Stimulated activated CD8-positive, alpha-beta memory T cell treated with anti-CD3 and anti-CD28 coated beads, Interleukin-15, amount 100 ng/mL, for 4 hours (primary cell): ENCODE measurements around the gene RAP2B.
A peak's percentile ranks its signal among the peaks of the same experiment; 100 is the strongest.
"Not testable (repeated sequence)": the region's sequence is repeated elsewhere in the genome, so short reads cannot be mapped to it uniquely, and the experiment has no call there.

Experiments
- DNase-seq, 2 donors: peaks; one replicate each; pipeline ENCODE4 v3.0.0-alpha.2; 2020; ENCODE audit warnings: low read depth in 2 of 2

The RAP2B gene

GRCh38 chr3:153161714-153162512, at the start of gene RAP2B:
TSS of gene RAP2B (plus strand) at chr3:153162226. CDS start at chr3:153162694, 468 bp downstream.
- DNase-seq: peak; percentile 86 to 89

DNA sequence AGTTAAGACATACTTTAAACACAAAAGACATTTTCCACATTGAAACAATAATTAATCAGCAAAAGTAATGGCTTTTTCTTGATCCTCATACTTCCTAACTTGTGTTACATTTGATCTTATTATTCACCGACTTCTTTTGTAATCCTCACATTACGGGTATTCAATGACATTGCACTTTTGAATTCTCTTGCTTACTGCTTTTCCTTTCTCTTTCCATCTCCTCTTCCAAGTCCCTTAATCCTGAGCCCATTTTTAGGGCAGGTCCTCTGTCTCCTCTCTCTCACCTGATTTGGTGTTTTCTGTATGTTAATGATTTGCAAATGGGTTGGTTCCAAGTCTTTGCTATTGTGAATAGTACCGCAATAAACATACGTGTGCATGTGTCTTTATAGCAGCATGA, 48.5 kb upstream of the RAP2B start:
- no peak for DNase-seq

- not testable (repeated sequence) for DNase-seq
These were observed 47.8 kb upstream of the RAP2B start for GRCh38 chr3:153114270-153114669.

DNA sequence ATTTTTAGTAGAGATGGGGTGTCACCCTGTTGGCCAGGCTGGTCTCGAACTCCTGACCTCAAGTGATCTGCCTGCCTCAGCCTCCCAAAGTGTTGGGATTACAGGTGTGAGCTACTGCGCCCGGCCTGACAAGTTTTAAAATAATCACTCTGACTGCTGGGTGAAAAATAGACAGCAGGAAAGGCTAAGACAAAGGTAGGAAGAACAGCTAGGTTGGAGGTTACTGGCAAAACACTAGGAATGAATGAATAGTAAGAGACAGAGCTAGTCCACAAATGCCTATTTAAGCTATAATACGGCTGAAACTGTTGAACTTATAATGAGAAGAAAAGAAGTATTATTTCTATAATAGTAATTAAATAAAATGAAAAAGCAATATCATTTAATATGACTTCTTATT, 46.7 kb upstream of the RAP2B start:
- DNase-seq: no peak

DNA sequence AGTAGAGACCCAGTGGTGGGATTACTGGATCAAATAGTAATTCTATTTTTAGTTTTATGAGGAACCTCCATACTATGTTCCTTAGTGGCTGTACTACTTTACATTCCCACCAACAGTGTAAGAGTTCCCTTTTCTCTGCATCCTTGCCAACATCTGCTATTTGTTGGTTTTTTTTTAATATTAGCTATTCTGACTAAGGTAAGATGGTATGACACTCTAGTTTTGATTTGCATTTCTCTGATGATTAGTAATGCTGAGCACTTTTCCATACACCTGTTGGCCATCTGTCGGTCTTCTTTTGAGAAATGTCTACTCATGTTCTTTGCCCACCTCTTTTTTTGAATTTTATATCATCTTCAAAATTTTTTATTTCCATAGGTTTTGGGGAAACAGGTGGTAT, 34.2 kb upstream of the RAP2B start:
- no peak for DNase-seq

GRCh38 chr3:153129426-153129825, 32.6 kb upstream of the RAP2B start:
- no peak for DNase-seq

DNA sequence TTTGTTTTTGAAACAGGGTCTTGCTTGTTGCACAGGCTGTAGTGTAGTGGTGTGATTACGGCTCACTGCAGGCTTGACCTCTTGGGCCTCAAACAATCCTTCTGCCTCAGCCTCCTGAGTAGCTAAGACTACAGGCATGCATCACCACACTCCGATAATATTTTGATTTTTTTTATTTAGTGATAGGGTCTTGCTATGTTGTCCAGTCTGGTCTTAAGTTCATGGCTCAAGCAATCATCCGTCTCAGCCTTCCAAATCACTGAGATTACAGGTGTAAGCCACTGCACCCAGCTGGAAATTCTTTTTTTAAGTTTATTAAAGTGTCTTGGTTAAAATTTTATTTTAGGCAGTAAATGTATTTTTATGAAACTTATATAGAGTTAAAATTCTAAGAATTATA, 32.2 kb upstream of the RAP2B start:
- no peak for DNase-seq

GRCh38 chr3:153130312-153130977, 31.6 kb upstream of the RAP2B start:
- no peak for DNase-seq

GRCh38 chr3:153137626-153138025, 24.4 kb upstream of the RAP2B start:
- DNase-seq: no peak

DNA sequence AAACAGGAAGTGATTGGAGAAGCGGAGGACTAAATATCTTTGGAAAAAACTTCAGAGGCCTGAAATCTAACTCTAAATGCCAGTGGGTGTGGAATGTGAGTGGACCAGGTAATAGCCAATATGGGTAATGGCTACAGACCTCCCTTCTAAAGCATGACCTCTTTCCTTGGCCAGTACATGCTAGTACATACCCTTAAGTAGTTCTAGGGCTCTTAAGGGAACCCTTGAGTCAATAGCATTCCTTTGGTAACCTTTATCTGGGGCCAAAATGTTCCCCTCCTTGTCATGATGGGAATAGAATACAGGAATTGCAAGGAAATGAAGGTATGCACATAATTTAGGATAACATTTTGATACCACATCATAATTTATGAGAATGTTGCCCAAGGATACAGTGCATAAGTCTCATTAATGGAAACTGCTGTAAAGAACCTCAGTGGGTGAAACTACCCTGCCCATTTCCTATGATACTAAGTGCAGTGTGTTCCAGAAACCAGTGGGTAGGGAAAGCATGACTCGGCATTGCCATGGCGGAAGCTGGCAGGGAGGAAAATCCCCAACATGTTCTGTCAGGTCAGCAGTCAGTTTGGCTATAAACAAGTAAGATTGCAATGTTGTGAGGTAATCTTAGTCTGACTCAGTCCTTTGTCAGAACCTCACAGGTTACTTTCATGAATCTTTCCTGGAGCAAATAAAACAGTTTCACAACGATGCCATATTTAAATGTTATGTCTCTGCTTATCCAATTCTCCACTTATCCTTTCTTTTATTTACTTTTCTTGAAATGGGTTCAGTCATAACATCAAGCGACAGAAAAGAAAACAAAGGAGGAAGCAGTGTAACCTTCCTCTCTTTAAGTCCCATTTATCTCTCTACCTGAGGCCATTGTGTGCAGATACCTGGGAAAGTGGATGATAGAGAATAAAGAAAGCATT, 23.5 kb upstream of the RAP2B start:
- no peak for DNase-seq

GRCh38 chr3:153142961-153143360, 19.1 kb upstream of the RAP2B start:
- no peak for DNase-seq

GRCh38 chr3:153144071-153144470, 18.0 kb upstream of the RAP2B start:
- DNase-seq: no peak

DNA sequence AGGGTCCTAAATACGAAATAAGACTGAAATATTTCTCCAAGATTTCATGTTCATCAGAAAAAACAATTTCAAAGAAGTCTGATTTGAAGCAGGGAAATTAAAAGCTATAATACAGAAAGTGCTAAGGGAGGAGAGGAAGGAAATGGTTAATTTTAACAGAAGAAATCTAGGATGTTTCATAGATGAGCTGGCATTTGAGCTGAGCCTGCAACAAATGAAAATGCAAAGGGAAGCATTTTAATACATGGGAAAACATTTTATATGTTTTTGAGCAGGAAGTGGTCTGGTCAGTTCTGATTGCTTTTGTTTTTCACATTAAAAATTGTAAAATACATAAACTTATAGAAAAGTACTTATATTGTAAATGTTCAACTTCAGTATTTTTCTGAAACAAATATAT, 17.2 kb upstream of the RAP2B start:
- no peak for DNase-seq

GRCh38 chr3:153145454-153145853, 16.6 kb upstream of the RAP2B start:
- no peak for DNase-seq

- no peak for DNase-seq
These were observed 15.6 kb upstream of the RAP2B start for GRCh38 chr3:153146191-153147053.

DNA sequence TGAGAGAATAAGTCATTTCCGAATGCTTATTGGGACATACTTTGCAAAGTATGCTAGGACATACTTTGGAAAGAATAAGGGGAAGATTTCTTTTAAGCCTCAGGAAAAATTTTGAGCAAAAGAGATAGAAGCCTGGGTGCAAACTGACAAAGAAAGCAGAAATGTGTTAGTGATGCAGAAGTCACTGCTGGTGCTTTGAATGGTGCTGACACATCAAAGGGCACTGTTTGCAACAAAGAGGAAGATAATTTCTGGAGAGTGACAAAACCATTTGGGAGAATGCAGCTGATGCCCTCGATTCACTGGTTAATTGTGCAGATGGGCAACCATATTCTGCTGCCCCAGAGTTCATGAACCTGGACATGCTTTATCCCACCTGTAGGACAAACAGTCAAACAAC, 11.0 kb upstream of the RAP2B start:
- DNase-seq: no peak

DNA sequence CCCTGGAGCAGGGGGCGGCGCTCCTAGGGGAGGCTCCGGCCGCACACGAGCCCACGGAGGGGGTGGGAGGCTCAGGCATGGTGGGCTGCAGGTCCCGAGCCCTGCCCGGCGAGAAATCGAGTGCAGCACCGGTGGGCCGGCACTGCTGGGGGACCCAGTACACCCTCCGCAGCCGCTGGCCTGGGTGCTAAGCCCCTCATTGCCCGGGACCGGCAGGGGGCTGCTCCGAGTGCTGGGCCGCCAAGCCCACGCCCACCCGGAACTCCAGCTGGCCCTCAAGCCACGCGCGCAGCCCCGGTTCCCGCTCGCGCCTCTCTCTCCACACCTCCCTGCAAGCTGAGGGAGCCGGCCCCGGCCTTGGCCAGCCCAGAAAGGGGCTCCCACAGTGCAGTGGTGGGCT, 6.2 kb upstream of the RAP2B start:
- DNase-seq: not testable (repeated sequence)

DNA sequence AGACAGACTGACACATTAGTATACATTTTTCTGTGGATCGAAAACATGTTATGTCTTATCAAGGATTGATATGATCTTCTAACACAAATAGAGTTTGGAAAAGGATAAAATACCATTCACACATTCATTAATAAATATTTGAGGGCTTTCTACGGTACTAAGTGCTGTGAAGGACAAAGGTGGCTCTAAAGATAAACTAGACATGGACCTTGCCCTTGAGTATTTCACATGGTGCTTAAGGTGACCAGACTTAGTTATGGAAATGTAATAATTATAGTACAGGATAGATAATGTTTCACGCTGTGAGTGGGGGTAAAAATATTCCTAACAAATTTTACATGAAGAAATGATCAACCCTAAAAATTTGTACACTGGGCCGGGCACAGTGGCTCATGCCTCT, 3.8 kb upstream of the RAP2B start:
- no peak for DNase-seq

- DNase-seq: no peak
These were observed 2.9 kb upstream of the RAP2B start for GRCh38 chr3:153158961-153159735.

DNA sequence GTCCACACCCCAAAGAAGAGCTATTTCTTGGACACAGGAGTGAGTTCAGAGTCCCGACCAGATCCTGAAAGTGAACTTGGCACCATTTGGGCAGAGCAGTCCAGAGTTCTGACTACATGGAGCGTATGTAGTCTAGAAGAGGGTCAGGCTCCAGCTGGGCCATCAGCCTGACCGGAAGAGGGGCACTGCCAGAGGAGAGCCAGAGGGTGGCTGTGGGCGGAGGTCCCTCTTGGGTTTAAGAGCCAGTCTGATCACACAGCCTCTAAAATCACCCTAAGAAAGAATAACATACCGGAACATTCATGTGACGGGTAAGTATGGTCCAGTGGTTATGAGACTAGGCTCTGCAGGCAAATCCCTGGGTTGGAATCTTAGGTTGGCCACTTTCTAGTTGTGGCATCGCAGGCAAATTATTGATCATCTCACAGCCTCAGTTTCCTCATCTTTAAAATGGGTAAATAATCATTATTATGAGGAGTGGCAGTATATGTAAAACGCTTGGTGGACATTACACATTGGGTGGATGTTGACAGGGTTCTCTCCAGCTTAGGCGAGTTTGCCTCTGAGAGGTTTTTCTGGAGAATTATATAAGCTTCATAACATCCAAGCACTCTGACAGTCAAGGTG, 2.1 kb upstream of the RAP2B start:
- no peak for DNase-seq
